Stimulated activated CD4-positive, alpha-beta T cell treated with anti-CD3 and anti-CD28 coated beads, Interleukin-4, amount 100 ng/mL, for 1 hour (primary cell): ENCODE data around the gene MAN1B1.

Experiments used
- DNase-seq: peaks from one replicate; pipeline ENCODE4 v3.0.0-alpha.2; 2020

Gene MAN1B1

DNA sequence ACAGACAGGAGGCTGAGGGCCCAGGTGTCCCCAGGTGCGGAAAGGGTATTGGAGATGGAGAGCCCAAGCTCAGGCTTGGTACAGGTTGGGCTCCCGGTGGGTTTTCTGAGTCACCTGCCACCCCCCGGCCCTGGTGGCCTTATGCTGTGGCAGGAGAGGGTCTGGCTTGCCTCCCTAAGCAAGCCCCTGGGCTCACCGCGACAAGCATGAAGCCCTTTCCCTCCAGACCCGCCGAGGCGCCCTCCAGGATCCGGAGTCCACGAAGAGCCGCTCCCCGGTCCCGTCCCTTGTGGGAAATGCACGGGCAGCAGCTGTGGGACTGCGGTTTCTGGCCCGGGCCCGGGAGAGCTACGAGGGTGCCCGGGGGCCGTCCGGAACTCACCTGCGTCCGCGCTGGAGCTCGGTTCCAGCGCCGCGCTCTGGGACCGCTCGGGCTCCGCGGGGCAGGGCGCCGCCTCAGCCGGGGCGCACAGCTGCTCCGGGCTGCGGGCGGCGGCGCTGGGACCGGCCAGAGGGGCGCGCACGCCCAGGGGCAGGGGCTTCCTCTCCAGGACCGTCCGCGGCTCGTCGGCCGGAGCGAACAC lies 17.2 kb upstream of the MAN1B1 start:
- DNase-seq: no peak

DNA sequence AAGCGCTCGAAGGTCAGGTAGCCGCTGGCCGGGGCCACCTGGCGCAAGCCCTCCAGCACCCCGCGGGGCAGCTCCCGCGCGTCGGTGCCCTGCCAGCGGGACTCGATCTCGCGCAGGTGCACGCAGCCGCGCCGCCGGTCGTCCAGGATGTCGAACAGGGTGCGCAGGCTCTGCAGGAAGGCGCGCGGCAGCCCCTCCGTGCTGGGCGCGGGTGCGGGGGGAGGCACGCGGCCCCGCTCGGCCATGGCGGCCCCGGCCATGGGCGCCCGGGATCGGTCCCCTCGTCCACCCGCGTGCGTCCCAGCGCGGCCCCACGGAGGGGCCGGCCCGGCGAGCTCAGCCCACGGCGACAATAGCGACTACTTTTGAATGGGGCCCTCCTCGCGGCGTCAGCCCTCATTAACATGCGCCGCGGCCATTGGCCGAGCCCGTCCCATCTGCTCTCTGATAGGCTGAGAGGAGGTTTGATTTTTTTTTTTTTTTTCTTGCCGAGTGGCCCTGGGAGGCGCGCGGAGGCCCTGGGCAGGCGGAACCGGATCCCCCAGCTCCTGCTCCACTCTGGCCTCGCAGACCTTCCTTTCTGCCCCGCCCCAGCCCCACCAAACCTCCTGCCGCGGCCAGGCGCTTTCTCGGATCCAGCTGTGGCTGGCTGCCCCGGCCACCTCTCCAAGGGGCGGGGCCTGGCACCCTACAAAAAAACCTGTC lies 16.4 kb upstream of the MAN1B1 start, which contains the start of gene SAPCD2:
Gene SAPCD2, minus strand, starts transcription at position 357 of the 705 bp plus-strand sequence. Its CDS starts 97 bp downstream, at position 260.
- peak; percentile 81 for DNase-seq

DNA sequence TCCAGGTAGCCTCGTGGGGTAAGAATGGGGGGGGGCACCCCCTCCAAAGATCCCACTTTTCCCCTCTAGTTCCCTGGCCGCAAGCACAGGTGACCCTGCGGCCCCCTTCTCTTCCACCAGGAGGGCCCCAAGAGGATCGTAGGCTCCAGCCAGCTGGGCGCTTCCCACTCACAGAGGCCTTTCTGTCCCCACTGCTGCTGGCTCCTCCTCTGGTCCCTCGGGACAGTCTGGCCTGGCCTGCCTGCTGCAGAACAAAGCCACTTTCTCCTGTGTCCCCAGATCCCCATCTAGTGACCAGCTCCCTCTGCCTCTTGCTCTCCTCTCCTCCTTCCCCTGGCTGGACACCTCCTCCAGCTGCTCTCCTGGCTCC lies 15.9 kb upstream of the MAN1B1 start:
- no peak for DNase-seq

DNA sequence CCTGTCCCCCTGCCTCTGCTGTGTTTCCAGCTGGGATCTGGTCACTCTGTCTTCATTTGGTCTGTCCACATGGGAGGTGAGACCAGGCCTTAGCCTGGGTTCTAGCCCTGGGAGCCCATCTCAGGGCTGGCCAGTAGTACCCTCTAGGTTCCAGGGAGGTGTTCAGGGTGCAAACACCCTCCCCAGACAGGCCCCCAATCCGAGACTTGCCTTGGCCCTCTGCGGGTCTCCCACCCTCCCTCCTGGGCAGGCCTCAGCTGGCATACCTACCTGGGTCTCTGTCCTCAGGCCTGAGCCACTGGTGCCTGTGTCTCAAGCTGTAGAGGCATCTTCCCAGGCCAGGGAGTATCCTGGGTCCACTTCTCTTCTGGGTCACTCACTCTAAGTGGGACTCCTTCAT lies 15.5 kb upstream of the MAN1B1 start:
- no peak for DNase-seq

DNA sequence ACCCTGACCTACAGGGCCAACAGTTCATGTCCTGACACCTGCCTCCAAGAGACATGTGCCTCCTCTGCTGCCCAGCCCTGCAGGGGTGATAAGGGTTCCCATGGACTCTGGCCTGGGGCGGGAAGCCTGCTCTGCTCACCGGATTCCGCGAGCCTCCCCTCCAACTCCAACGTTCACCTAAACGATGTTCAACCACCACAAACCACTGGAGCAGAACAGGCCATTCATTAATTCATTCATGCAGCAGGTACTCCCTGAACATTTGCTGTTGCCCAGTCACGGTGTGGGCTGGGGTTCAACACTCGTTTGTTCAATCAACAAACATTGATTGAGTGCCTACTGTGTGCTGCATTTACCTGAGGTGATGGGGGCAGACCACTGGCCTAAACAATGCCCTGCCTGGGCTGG lies 12.8 kb upstream of the MAN1B1 start:
- DNase-seq: no peak

DNA sequence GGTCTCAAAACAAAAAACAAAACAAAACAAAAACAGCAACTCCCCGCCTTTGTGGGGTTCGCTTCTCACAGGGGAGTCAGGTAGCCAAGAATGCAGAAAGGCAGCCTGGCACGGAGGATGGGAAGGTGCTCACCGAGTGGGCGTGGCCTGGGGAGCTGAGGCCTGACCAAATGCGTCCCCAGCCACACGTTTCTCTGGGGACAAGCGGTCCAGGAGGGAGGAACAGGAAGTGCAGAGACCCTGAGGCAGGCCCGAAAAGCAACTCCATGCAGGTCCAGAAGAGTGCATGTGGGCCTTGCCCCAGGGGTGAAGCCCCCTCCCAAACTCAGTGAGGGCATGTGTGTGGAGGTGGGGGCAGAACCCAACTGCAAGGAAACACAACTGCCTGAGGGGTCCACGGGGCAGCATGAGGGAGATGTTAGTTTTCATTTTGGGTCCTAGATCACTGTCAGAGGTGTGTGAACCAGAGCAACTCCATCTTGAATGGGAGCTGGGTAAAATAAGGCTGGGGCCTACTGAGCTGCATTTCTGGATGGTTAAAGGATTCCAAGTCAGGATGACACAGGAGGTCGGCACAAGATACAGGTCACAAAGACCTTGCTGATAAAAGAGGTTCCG lies 12.0 kb upstream of the MAN1B1 start:
- DNase-seq: no peak

DNA sequence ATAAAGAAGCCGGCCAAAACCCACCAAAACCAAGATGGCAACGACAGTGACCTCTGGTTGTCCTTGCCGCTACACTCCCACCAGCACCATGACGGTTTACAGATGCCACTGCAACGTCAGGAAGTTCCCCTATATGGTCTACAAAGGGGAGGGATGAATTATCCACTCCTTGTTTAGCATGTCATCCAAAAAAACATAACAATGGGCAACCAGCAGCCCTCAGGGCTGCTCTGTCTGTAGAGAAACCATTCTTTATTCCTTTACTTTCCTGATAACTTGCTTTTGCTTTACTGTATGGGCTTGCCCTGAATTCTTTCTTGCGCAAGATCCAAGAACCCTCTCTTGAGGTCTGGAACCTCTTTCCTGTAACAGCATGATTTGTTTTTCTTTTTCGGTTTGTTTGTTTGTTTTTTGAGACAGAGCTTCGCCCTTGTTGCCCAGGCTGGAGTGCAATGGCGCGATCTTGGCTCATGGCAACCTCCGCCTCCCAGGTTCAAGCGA lies 11.5 kb upstream of the MAN1B1 start:
- no peak for DNase-seq

DNA sequence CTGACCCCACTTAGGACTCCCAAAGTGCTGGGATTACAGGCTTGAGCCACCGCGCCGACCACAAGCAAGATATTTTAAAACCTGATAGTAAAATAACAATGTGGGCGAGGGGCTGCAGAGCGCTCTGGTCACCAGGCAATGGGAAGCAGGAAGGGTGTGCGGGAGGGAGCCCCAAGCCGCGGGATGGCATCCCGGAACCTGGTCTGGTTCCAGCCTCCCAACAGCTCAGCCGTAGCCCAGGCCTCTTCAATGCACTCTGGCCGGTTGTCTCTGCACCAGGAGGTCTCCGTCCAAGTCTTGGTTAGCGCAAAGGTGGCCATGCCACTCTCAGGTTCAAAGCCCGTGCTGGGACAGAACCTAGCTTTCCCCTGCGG lies 10.2 kb upstream of the MAN1B1 start:
- no peak for DNase-seq

DNA sequence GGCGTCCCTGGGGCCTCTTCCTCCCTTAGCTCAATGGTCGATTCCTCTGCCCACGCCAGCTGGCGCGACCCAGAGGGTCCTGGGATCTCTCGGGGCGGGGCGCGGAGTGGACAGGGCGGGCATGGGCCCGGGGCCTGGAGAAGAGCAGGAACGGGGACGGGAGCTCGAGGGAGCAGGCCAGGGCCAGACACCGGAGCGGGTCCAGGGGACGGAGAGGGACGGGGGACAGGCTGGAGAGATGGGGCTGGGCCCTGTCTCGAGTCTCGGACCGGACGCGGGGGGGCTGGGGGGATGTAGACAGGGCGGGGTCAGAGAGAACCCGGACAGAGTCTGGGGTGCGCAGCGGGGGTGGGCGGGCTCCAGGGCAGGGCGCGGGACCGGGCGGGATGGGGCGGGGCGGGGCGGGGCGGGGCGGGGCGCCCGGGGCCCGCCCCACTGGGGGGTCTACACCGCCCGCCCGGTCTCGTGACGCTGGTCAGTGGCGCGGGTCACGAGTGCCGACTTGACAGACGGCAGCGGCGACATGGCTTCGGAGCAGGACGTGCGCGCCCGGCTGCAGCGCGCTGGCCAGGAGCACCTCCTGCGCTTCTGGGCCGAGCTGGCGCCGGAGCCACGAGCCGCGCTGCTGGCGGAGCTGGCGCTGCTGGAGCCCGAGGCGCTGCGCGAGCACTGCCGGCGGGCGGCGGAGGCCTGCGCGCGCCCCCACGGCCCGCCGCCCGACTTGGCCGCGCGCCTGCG lies 9.6 kb upstream of the MAN1B1 start, which contains the start of gene UAP1L1:
Gene UAP1L1, plus strand, starts transcription at position 508 of the 738 bp plus-strand sequence. Its CDS starts 16 bp downstream, at position 524.
- DNase-seq: peak; percentile 33

DNA sequence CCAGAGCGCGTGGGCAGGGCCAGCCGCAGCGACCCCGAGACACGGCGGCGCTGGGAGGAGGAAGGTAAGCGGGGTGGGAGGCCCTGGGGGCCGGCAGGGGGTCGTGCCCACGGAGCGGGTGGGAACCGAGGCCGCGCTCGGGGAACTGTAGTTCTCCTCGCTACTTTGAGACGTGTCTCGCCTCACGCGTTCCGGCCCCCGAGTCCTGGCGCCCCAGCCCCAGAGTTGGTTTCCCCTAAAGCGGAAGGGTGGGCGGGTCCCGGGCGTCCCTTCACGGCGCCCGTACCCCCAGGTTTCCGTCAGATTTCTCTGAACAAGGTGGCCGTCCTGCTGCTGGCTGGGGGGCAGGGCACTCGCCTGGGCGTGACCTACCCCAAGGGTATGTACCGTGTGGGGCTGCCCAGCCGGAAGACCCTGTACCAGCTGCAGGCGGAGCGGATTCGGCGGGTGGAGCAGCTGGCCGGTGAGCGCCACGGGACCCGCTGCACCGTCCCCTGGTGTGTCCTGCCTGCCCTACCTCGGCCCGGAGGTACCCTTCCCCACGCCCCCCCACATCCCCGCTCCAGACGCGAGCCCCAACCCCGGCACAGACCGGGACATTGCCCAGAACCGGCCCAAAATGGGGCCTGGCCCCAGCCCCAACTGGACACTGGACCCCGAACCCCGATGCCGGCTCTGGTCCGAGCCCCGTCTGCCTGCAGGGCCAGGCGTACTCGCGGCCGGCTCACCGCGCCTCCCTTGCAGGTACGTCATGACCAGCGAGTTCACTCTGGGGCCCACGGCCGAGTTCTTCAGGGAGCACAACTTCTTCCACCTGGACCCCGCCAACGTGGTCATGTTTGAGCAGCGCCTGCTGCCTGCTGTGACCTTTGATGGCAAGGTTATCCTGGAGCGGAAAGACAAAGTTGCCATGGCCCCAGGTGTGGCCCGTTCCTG lies 8.8 kb upstream of the MAN1B1 start:
- DNase-seq: peak; percentile 31

DNA sequence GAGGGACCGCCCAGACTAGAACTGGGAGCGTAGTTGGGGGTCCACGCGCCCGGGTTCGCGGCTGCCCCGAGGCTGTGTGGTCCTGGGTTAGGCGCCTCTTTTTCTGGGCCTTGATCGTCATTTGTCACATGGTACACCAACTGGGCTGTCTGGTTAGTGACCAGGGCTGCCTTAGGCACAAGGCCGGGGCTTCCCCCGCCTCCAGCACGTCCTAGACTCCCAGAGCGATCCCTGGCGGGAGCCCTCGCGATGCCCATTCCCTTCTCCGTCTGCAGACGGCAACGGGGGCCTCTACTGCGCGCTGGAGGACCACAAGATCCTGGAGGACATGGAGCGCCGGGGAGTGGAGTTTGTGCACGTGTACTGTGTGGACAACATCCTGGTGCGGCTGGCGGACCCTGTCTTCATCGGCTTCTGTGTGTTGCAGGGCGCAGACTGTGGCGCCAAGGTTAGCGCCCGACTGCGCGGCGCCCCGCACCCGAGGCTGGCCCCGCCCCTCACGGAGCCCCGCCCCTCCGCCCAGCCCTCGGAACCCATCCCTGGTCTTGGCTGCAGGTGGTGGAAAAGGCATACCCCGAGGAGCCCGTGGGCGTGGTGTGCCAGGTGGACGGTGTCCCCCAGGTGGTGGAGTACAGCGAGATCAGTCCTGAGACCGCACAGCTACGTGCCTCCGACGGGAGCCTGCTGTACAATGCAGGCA lies 7.9 kb upstream of the MAN1B1 start:
- no peak for DNase-seq

DNA sequence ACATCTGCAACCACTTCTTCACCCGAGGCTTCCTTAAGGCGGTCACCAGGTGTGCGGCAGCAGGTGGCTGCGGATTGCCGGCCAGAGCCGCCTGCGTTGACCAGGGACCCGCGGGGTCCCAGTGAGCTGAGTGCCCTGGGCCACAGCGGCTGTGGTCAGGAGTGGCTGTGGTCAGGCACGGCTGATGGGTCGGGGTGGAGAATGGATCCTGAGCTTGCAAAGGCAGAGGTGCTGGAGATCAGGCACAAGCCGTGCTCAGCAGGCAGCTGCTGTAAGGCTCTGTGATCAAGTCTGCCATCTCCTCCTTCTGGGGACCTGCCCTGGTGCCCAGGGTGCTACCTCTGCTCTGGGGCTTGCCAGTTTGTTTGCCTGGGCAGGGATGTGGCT lies 7.4 kb upstream of the MAN1B1 start:
- DNase-seq: no peak

DNA sequence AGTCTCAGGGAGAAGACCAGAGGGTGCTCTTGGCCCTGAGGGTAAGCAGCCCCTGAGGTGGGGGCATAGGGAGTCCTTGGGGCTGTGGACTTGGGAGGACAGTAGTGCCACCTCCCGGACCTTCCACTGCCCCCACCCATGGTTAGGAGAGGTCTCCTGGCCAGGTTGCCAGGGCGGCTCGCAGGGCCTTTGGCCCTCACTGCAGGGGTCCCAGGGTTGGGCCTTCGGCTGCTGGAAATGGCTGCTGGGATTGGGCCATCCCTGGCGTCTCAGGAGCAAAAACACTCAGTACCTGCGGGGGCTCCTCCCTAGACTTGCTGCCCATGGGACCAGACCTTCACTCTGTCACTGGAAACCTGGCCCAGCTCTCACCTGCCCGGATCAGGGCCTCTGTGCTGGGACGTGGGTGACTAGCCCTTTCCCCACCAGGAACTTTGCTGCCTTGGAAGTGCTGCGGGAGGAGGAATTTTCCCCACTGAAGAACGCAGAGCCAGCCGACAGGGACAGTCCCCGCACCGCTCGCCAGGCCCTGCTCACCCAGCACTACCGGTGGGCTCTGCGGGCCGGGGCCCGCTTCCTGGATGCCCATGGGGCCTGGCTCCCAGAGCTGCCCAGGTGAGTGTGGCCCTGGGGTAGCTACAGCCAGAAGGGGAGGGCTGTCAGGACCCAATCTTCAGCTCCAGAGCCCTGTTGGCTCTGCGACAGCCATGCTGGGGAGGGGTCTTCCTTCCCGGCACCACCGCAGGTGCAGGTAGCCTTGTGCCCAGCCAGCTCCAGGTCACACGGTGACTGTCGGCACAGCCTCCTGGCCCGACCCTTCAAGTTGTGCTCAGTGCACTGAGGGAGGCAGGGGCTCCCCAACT lies 6.3 kb upstream of the MAN1B1 start:
- DNase-seq: no peak

DNA sequence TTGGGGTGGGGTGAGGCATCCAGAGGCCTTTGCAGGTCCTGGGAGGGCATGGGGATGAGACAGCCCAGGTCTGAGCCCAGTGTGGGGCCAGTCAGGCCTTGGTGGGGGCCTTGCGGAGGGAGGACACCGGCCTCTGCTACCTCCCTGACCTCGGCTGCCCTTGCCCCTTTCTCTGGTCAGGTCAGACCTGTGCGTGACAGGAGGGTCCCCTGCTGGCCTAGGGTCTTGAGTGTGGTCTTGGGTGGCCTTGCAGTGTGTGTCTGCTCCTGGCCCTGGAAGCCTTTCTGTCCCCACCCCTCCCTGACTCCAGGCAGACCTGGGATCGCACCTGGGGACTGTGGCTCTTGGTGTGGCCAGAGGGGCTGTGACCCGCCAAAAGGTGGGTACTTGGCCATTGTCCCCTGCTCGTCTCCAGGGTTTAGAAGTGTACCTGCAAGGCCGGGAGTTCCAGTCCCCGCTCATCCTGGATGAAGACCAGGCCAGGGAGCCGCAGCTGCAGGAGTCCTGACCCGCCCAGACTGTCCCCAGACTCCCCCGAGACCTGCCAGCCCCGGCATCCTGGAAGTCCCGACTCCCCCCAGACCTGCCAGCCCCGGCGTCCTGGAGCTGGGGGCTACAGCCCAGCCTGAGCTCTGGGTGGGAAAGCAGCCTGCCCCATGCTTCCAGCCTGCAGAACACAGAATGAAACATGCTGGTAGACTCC lies 4.4 kb upstream of the MAN1B1 start:
- DNase-seq: no peak

DNA sequence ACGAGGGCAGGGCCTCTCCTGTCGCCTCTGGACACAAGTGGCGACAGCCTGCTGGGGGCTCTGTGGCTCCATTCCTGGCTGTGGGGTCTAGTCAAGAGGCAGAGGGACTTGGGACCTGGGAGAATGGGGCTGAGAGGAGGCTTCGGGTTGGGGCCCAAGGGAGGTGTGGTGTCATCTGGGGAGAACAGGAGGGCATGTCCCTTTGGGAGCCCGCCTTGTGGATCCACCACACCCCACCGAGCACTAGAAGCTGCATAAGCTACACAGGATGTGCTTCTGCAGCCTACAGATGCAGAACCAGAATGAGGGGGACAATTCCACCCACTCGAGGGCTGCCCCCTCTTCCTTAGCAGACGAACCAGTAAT lies 3.9 kb upstream of the MAN1B1 start:
- no peak for DNase-seq

DNA sequence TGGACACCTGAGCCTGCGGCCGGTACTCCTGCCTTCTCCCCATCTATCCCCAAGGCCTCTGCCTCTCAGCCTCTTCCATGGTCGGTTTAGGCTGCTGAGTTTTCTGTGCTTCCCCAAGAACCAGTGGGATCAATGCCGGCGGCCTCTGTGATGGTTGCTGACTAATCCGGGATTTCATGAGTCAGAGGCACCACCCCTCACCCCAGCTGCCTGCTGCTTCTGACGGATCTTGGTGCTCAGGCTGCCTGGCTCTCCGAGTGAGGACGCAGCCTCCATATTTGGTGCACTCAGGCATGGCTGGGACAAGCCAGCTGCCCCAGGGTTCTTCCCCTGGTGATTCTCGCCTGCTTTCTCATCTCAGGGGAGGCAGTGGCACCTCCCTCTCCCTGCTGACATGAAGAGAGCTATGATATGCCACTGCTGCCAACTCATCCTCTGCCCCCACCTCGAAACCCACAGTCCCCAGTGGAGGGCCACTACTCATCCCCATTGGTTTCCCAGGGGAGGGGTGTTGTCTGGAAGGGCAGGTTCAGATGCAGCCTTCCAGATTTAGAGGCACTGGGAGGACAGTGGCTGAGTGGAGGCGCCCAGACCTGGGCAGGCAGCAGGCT lies 3.3 kb upstream of the MAN1B1 start:
- DNase-seq: no peak

DNA sequence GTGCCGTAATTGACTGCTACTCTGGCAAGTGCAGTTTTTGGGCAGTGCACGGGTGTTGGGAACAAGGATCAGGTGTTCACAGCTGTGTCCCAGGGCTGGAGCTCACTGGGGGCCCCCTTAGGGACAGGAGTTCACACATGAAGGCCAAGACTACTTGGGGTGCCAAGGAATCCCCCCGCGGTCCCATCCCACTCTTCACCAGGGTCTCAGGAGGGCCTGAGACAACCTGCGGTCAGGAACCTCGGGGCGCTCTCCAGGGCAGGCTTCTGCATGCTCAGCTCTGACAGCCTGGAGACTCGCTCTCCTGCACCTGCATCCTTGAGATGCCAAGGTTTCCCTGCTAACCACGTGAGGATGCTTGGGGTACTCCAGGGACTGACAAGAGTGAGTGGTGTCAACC lies 2.3 kb upstream of the MAN1B1 start:
- DNase-seq: no peak

DNA sequence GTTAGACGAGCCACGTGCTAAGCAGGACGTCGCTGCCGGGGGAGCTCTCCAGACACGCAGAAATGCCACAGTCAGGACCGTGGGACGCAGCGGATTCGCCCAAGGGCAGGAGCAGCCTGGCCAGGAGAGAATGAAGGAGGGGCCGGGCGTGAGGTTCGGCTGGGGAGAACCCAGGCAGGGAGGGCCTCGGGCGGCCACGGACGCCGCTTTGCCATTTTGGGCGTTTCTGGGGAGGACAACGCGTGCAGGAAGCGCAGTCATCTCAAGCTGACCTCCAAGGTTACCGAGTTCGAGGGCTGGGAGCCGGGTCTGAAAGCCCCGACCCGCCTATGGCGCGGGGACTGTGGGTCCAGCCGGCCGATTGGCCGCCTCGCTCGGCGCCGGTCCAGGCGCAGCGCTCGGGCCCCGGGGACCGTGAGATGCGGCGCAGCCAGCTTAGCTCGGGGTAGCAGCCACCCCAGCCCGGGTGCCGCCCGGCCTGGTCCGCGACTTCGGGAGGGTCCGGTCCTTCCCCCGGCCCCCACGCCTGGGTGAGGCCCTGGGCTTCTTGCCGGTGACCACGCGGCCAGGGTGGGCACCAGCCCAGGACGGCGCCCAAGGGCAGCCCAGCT lies 760 bp upstream of the MAN1B1 start:
- peak; percentile 33 for DNase-seq

DNA sequence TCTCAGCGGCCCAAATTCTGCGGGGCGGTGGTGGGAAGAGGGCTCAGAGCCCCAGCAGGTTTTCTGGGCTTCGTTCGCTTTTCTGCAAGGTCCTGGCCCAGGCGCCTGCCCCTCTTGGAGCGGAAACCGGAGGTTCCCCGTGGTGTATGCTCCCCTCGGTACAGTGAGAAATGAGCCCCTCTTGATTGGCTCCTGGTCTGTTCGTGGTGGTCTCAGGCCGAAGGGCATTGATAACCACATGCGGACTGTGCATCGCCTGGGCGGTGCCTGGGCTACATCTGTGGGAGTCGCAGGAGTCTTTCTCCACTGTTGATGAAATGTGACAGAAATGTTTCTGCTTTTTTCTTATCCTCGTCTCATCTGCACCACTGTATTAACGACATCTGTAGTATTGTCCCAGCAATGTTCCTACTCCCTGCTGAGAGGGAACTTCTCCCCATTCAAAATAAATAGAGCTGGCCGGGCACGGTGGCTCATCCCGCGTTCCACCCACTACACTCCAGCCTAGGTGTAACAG lies 682 bp downstream of the MAN1B1 start:
- no peak for DNase-seq
